HepG2 (cell line): ENCODE results near the gene PGA5. TPM values are rescaled to one million over a fixed set of nuclear protein-coding genes. Genes with fewer than 3 reads are reported as not detected.
A peak's percentile ranks its signal among the peaks of the same experiment; 100 is the strongest.

Experiments used
- CBX1 ChIP-seq: IDR thresholded peaks from one replicate; pipeline ENCODE4 v1.6.1; 2016; ENCODE audit warnings: antibody characterized with exemption, low read depth
- CHCHD3 ChIP-seq: sonication (generic); formaldehyde crosslinking; IDR thresholded peaks from 2 replicates; pipeline ENCODE4 v1.8.0; 2022; ENCODE audit warnings: mild to moderate bottlenecking, missing genetic modification reagents, moderate library complexity
- HMG20B ChIP-seq: conservative IDR thresholded peaks from 2 replicates; pipeline ENCODE4 v1.6.1; 2016; ENCODE audit warnings: missing genetic modification reagents, missing compliant biosample characterization
- HOXA7 ChIP-seq: sonication (generic); formaldehyde crosslinking; IDR thresholded peaks from 2 replicates; pipeline ENCODE4 v1.8.1; 2022; ENCODE audit warnings: mild to moderate bottlenecking, missing genetic modification reagents, moderate library complexity
- JARID2 ChIP-seq: sonication (generic); formaldehyde crosslinking; IDR thresholded peaks from 2 replicates; pipeline ENCODE4 v1.8.1; 2023; ENCODE audit warnings: missing genetic modification reagents, inconsistent platforms; ENCODE audit not compliant: insufficient replicate concordance
- KLF16 ChIP-seq, 2 experiments: sonication (generic) in 1 of 2; formaldehyde crosslinking in 1 of 2; IDR thresholded peaks; 2 replicates each; pipeline versions ENCODE4 v1.6.1 to v1.8.0; 2016 to 2023; ENCODE audit warnings: missing genetic modification reagents in 2 of 2, missing compliant biosample characterization in 1 of 2
- MXI1 ChIP-seq: IDR thresholded peaks from 3 replicates; pipeline ENCODE4 v1.6.1; 2012; ENCODE audit warnings: low read depth, low read length, inconsistent platforms, borderline replicate concordance
- PATZ1 ChIP-seq: sonication (generic); formaldehyde crosslinking; IDR thresholded peaks from 2 replicates; pipeline ENCODE4 v1.4.0; 2020; ENCODE audit warnings: missing genetic modification reagents
- PCBP2 ChIP-seq: fragments of 200-400 bp; formaldehyde crosslinking; optimal IDR thresholded peaks from 2 replicates; pipeline ENCODE3; 2018; ENCODE audit warnings: low read length, low read depth; ENCODE audit not compliant: poor library complexity, severe bottlenecking
- RORA ChIP-seq: sonication (generic); formaldehyde crosslinking; IDR thresholded peaks from 2 replicates; pipeline ENCODE4 v1.5.0; 2020; ENCODE audit warnings: mild to moderate bottlenecking, missing genetic modification reagents, moderate library complexity
- STAT6 ChIP-seq: sonication (generic); formaldehyde crosslinking; IDR thresholded peaks from 2 replicates; pipeline ENCODE4 v1.4.0; 2020; ENCODE audit warnings: missing genetic modification reagents, mild to moderate bottlenecking, borderline replicate concordance
- TEF ChIP-seq: sonication (generic); formaldehyde crosslinking; IDR thresholded peaks from 2 replicates; pipeline ENCODE4 v1.5.0; 2020; ENCODE audit warnings: missing genetic modification reagents
- ZFP36 ChIP-seq: fragments of 150-350 bp; IDR thresholded peaks from 2 replicates; pipeline ENCODE4 v1.6.1; 2018; ENCODE audit warnings: borderline replicate concordance, low read length, low read depth; ENCODE audit not compliant: partially characterized antibody
- ZNF30 ChIP-seq: sonication (generic); formaldehyde crosslinking; IDR thresholded peaks from 2 replicates; pipeline ENCODE4 v1.5.0; 2020; ENCODE audit warnings: mild to moderate bottlenecking, missing genetic modification reagents
- ZNF468 ChIP-seq: sonication (generic); formaldehyde crosslinking; IDR thresholded peaks from 2 replicates; pipeline ENCODE4 v1.8.0; 2022; ENCODE audit warnings: mild to moderate bottlenecking, moderate library complexity, missing genetic modification reagents
- ZNF605 ChIP-seq: sonication (generic); formaldehyde crosslinking; IDR thresholded peaks from 2 replicates; pipeline ENCODE4 v1.8.0; 2022; ENCODE audit warnings: mild to moderate bottlenecking, missing genetic modification reagents
- ZNF619 ChIP-seq: sonication (generic); formaldehyde crosslinking; IDR thresholded peaks from 2 replicates; pipeline ENCODE4 v1.4.0; 2020; ENCODE audit warnings: mild to moderate bottlenecking, missing genetic modification reagents
- ZNF710 ChIP-seq: sonication (generic); formaldehyde crosslinking; IDR thresholded peaks from 2 replicates; pipeline ENCODE4 v1.5.0; 2020; ENCODE audit warnings: mild to moderate bottlenecking, missing genetic modification reagents, borderline replicate concordance
- ZNF761 ChIP-seq: sonication (generic); formaldehyde crosslinking; conservative IDR thresholded peaks from 2 replicates; pipeline ENCODE4 v1.4.0; 2020; ENCODE audit warnings: mild to moderate bottlenecking, missing genetic modification reagents
- ZNF781 ChIP-seq: sonication (generic); formaldehyde crosslinking; IDR thresholded peaks from 2 replicates; pipeline ENCODE4 v1.5.1; 2020; ENCODE audit warnings: borderline replicate concordance, mild to moderate bottlenecking, missing genetic modification reagents; ENCODE audit errors: not compliant biosample characterization
- polyA plus RNA-seq, 8 experiments: library from polyadenylated mRNA; depleted of rRNA in 3 of 8; stranded (reverse) in 7 of 8; unstranded in 1 of 8; fragments of >200 nt; fragmentation: Illumina TruSeq in 4 of 8; extraction: Trizol in 4 of 8; gene quantifications; 2 replicates each; pipeline versions ENCODE4 v1.2.1 to v1.2.3, GENCODE V29; 2011 to 2016; ENCODE audit warnings: low read depth in 4 of 8, missing spikeins in 1 of 8, mixed read lengths in 1 of 8; ENCODE audit not compliant: insufficient read depth in 1 of 8
- total RNA-seq, 5 experiments: library from RNA; depleted of rRNA; stranded (reverse); fragments of >200 nt; fragmentation: Illumina TruSeq; extraction: Trizol; gene quantifications; 2 replicates each; pipeline ENCODE4 v1.2.3, GENCODE V29; 2016; ENCODE audit warnings: low read depth in 1 of 5

PGA5 gene
- total and polyA plus RNA-seq, 2 of the 13 experiments (the other 11 are each of a cell fraction or from before 2014, with no cell fraction given) = not detected

- TF ChIP-seq ZNF710 (CRISPR knock-in tag) (0 out of 2 replicates have a peak, but pooled peaks have one; percentile 53), ZNF761 (CRISPR knock-in tag) (no peak), HOXA7 (CRISPR knock-in tag) (no peak), PATZ1 (CRISPR knock-in tag) (peak; percentile 79), HMG20B (CRISPR knock-in tag) (no peak), STAT6 (CRISPR knock-in tag) (peak; percentile 70; the same call in 1 of the 2 replicates), KLF16 (CRISPR knock-in tag; IDR thresholded peaks at IDR 0.05) (peak in 1 of 2 experiments; percentile 53; a peak in 1 of 4 replicates), CHCHD3 (CRISPR knock-in tag) (no peak), PCBP2 (no peak), RORA (no peak), ZNF468 (CRISPR knock-in tag) (0 out of 2 replicates have a peak, but pooled peaks have one; percentile 31), ZFP36 (no peak), CBX1 (peak; percentile 72), ZNF781 (peak; percentile 76), ZNF30 (CRISPR knock-in tag) (0 out of 2 replicates have a peak, but pooled peaks have one; percentile 58), JARID2 (CRISPR knock-in tag) (no peak), ZNF605 (peak; percentile 88), MXI1 (no peak; the same call in 2 of the 3 replicates), ZNF619 (0 out of 2 replicates have a peak, but pooled peaks have one; percentile 40), TEF (CRISPR knock-in tag) (peak; percentile 15; the same call in 1 of the 2 replicates)
These were observed 54.0 kb downstream of the PGA5 start, which contains the start of gene VWCE (continued) for GRCh38 chr11:61294717-61295595.
